T-helper 1 cell (primary cell): ENCODE measurements around the gene PNPLA4.

Source experiments
- DNase-seq, 5 donors: peaks; one replicate each; pipeline ENCODE4 v3.0.0-alpha.2; 2012 to 2020

The PNPLA4 gene

DNA sequence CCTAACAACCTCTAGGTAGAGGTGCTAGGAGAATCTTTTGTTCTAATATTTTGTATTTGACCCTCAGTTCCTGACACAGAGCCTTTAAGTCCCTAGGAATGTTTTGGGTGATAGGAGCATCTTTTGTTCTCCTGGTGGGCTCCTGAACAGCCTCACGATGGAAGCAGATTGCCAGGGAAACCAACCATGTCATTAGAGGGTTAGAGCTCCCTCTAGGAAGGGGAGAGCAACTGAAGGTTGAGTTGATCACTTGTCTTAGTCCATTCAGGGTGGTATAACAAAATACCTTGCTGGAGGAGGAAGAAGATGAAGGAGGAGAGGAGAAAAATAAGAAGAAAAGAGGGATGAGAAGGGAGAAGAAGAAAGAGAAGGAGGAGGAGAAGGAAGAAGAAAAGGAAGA is 75.0 kb downstream of the PNPLA4 start:
- DNase-seq = no peak
